Measurements from ENCODE around the gene VPS37C. TPM values are rescaled to one million over a fixed set of nuclear protein-coding genes. Genes with fewer than 3 reads are reported as not detected.
"Not testable (repeated sequence)": the region's sequence is repeated elsewhere in the genome, so short reads cannot be mapped to it uniquely, and the experiment has no call there.

Gene VPS37C
- total RNA-seq, 2 donors from 2014 or later = 23.0 to 32.7 TPM

DNA sequence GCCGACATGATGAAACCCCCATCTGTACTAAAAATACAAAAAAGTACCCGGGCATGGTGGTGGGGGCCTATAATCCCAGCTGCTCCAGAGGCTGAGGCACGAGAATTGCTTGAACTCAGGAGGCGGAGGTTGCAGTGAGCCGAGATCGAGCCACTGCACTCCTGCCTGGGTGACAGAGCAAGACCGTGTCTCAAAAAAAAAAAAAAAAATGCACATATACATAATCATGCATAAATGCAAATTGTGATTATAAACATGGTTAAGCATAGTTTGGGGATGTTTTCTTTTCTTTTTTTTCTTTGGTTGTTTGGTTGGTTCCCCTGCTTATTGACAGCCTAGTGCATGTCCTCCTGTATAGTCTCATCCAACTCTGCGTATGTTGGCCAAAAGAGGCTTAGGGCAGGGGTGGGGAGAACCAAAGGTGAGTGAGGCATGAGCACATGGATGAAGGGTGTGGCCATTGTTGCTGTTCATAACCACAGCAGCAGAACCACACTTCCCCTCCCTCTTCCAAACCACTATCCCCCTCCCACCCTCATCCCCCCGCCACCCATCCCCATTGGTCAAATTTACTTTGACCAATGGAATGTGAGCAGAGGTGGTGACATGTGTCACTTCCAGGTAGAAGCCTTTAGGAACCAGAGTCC is 6.9 kb upstream of the VPS37C start:
- H3K36me3 ChIP-seq = no peaks in the 10 kb centered on the region
- no peak overlapping the region for H3K4me3 ChIP-seq
- no peaks in the 10 kb centered on the region for H3K27me3 ChIP-seq (replicated peaks; ENCODE audit: insufficient read depth)
- no peak for ATAC-seq (ENCODE audit: insufficient number of reproducible peaks, low FRiP score, low read depth)
- TF ChIP-seq, protein P1, sequence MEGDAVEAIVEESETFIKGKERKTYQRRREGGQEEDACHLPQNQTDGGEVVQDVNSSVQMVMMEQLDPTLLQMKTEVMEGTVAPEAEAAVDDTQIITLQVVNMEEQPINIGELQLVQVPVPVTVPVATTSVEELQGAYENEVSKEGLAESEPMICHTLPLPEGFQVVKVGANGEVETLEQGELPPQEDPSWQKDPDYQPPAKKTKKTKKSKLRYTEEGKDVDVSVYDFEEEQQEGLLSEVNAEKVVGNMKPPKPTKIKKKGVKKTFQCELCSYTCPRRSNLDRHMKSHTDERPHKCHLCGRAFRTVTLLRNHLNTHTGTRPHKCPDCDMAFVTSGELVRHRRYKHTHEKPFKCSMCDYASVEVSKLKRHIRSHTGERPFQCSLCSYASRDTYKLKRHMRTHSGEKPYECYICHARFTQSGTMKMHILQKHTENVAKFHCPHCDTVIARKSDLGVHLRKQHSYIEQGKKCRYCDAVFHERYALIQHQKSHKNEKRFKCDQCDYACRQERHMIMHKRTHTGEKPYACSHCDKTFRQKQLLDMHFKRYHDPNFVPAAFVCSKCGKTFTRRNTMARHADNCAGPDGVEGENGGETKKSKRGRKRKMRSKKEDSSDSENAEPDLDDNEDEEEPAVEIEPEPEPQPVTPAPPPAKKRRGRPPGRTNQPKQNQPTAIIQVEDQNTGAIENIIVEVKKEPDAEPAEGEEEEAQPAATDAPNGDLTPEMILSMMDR (IDR thresholded peaks at IDR 0.05) = no peak
- no peak overlapping the region for H3K27ac ChIP-seq
- no peaks in the 10 kb centered on the region for H3K9me3 ChIP-seq
- DNase-seq (ENCODE audit: low spot score) = no peak
- no peaks in the 10 kb centered on the region for H3K4me1 ChIP-seq (ENCODE audit: control insufficient read depth in 1 of 2, low read depth in 2 of 2)

- H3K4me1 ChIP-seq (ENCODE audit: control insufficient read depth in 1 of 2, low read depth in 2 of 2); H3K4me3 ChIP-seq; H3K9me3 ChIP-seq; H3K27me3 ChIP-seq (replicated peaks; ENCODE audit: insufficient read depth); DNase-seq (ENCODE audit: low spot score); ATAC-seq (ENCODE audit: insufficient number of reproducible peaks, low FRiP score, low read depth); H3K27ac ChIP-seq; H3K36me3 ChIP-seq: not testable (repeated sequence)
These were observed 5.1 kb upstream of the VPS37C start for GRCh38 chr11:61166331-61166730.

DNA sequence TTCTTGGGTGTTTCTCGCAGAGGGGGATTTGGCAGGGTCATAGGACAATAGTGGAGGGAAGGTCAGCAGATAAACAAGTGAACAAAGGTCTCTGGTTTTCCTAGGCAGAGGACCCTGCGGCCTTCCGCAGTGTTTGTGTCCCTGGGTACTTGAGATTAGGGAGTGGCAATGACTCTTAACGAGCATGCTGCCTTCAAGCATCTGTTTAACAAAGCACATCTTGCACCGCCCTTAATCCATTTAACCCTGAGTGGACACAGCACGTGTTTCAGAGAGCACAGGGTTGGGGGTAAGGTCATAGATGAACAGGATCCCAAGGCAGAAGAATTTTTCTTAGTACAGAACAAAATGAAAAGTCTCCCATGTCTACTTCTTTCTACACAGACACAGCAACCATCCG is 4.6 kb upstream of the VPS37C start:
- not testable (repeated sequence) for ATAC-seq (ENCODE audit: insufficient number of reproducible peaks, low FRiP score, low read depth); DNase-seq (ENCODE audit: low spot score); H3K9me3 ChIP-seq; H3K4me3 ChIP-seq; H3K27me3 ChIP-seq (replicated peaks; ENCODE audit: insufficient read depth); H3K36me3 ChIP-seq; H3K27ac ChIP-seq; H3K4me1 ChIP-seq (ENCODE audit: control insufficient read depth in 1 of 2, low read depth in 2 of 2)

DNA sequence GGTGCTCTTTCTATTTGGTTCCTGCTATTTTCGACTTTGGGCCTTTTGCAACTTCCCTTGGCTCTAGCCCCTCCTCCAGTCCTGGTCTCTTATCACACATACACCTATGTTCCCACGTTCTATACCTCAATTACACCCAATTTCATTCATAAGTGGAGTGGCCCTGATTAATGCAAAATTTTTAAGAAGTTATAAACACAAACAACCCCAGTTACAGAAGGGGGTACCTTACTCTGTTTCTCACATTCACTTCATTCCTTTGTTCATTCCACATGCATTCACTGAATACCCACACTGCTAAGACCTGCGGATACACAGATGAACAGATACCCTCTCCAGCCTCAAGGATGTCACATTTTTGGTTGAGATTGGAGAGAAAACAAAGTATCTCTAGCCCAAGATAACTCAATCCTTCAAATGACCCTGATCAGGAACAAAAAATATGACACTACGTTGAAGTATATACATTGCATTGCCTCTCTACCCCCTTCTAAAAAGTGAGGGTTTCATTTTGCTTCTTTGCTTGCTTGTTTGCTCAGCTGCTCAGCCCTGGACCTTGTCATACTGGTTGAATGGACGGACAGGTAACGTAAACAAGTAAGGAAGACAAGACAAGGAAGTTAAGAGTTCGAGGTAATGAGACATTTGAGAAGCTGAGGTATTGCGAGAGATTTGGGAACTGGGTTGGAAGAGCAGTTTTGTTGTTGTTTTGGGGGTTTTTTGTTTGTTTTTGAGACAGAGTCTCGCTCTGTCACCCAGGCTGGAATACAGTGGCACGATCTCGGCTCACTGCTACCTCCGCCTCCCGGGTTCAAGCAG is 3.6 kb upstream of the VPS37C start:
- H3K4me3 ChIP-seq = no peak overlapping the region
- no peaks in the 10 kb centered on the region for H3K27me3 ChIP-seq (replicated peaks; ENCODE audit: insufficient read depth)
- no peak for DNase-seq (ENCODE audit: low spot score)
- no peak for ATAC-seq (ENCODE audit: insufficient number of reproducible peaks, low FRiP score, low read depth)
- peaks cover 4 to 19% of the 10 kb centered on the region in 2 donors for H3K4me1 ChIP-seq (ENCODE audit: control insufficient read depth in 1 of 2, low read depth in 2 of 2)
- TF ChIP-seq, protein P1 (IDR thresholded peaks at IDR 0.05) = no peak
- H3K27ac ChIP-seq = no peak overlapping the region
- H3K9me3 ChIP-seq = no peaks in the 10 kb centered on the region
- H3K36me3 ChIP-seq = no peaks in the 10 kb centered on the region

DNA sequence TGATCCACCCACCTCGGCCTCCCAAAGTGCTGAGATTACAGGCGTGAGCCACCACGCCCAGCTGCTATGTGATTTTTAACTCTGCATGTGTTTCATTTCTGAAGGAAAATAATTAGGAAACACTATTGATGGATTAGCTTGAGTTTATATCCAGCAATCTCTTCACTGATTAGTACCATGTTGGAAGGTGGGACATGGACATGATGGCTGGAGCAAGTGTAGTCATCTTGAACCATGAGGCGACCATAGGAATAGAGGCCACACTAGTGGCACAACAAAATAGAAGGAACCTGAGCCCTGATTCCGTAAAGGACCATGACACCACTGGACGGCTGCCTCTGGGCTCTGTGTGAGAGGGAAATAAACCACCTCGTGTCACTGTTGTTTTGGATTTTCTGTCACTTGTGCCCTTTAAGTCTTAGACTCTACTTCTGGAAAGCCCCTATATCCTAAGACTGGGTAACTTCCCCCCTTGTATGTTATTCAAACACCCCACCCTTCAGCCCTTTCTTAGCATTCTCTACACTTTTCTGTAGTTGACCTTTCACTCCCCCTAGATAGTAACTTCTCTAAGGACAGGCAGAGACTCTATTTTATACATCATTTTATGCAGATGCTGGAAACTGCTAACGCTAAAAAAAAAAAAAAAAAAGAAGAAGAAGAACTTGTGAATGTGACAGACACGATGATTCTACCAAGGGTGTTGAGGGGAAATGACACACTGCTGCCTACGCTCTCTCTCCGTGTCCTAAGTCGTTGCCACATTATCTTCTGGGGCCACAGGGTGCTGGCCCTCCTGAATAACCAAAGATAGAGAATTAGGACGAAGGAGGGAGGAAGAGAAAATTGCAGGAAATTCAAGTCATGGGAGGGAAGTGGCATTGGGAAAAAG is 2.7 kb upstream of the VPS37C start:
- TF ChIP-seq, protein P1 (IDR thresholded peaks at IDR 0.05) = no peak
- Histone ChIP-seq H3K27me3 (replicated peaks; ENCODE audit: insufficient read depth) (no peaks in the 10 kb centered on the region), H3K9me3 (no peaks in the 10 kb centered on the region), H3K4me1 (ENCODE audit: control insufficient read depth in 1 of 2, low read depth in 2 of 2) (peaks cover 4 to 25% of the 10 kb centered on the region in 2 donors), H3K27ac (no peak overlapping the region), H3K36me3 (no peaks in the 10 kb centered on the region), H3K4me3 (no peak overlapping the region)
- ATAC-seq (ENCODE audit: insufficient number of reproducible peaks, low FRiP score, low read depth) (no peak), DNase-seq (ENCODE audit: low spot score) (no peak)

GRCh38 chr11:61163021-61163420 is 1.8 kb upstream of the VPS37C start:
- TF ChIP-seq, protein P1 (IDR thresholded peaks at IDR 0.05) = no peak
- no peak overlapping the region for H3K27ac ChIP-seq
- H3K9me3 ChIP-seq = no peaks in the 10 kb centered on the region
- H3K36me3 ChIP-seq = no peaks in the 10 kb centered on the region
- ATAC-seq (ENCODE audit: insufficient number of reproducible peaks, low FRiP score, low read depth) (no peak), DNase-seq (ENCODE audit: low spot score) (no peak)
- H3K4me1 ChIP-seq (ENCODE audit: control insufficient read depth in 1 of 2, low read depth in 2 of 2) = peaks cover 4 to 35% of the 10 kb centered on the region in 2 donors
- no peaks in the 10 kb centered on the region for H3K27me3 ChIP-seq (replicated peaks; ENCODE audit: insufficient read depth)
- no peak overlapping the region for H3K4me3 ChIP-seq

Data from thoracic aorta (tissue), 2 donors.